RPMI7951 (cell line): ENCODE measurements around the gene SDK1. TPM values are rescaled to one million over a fixed set of nuclear protein-coding genes. Genes with fewer than 3 reads are reported as not detected.
"Not testable (repeated sequence)": the region's sequence is repeated elsewhere in the genome, so short reads cannot be mapped to it uniquely, and the experiment has no call there.

Source experiments
- DNase-seq: peaks from one replicate; pipeline ENCODE4 v3.0.0-alpha.2; 2012; ENCODE audit warnings: low read depth
- total RNA-seq: library from RNA; depleted of rRNA; stranded (reverse); fragments of >200 nt; shearing (Covaris generic); gene quantifications from 2 replicates; pipeline ENCODE4 v1.2.3, GENCODE V29; 2014

The SDK1 gene
- total RNA-seq, 1 experiment from 2014 or later = 3.1 TPM

DNA sequence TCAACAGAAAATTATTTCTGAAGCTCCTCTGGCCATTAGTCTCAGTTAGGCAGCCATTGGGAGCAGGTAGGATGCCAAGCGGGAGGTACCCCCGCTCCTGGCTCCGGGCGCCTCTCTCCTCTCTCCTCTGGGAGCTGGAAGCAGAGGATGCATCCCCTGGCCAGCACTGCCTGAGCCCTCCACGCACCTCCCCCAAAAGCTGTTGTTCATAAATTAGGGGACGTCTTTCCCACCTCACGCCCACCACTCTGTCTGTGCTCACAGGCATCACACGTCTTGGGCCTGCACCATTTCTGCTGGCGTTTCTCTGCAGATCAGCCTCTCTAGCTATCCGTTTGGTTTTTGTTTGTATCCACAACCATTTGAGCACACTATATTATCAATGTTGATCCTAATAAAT lies 772.0 kb downstream of the SDK1 start:
- no peak for DNase-seq

DNA sequence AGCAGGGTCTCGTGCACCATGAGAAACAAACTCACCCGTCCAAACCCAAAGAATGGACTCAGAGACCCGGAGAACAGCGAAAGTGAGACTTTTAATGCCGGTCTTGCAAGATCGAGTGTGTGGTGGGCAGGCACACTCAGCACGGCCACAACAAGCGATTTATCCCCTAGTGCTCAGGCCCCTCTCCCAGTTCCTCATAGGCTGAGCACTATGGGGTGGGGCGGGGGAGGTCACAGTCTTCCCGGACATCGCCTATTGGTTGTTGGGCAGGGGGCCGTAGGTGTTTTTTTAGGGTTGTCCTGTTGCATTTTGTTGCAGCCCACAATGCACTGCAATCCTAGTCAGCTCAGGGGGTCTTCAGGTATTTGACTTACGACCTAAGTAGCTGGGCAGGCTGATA lies 772.7 kb downstream of the SDK1 start:
- DNase-seq = no peak

DNA sequence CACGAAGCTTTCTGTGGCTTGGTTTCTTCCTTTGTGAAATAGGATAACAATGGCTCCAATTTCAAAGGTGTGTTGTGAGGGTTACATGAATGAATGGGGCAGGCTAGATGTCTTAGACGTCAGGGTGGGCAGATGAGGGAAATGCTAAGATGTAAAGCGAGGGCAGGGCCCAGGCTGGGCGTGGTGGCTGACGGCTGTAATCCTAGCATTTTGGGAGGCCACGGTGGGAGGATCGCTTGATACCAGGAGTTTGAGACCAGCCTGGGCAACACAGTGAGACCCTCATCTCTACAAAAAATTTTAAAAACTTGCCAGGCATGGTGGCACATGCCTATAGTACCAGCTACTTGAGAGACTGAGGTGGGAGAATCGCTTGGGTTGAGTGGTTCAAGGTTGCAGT lies 773.4 kb downstream of the SDK1 start:
- DNase-seq = no peak

DNA sequence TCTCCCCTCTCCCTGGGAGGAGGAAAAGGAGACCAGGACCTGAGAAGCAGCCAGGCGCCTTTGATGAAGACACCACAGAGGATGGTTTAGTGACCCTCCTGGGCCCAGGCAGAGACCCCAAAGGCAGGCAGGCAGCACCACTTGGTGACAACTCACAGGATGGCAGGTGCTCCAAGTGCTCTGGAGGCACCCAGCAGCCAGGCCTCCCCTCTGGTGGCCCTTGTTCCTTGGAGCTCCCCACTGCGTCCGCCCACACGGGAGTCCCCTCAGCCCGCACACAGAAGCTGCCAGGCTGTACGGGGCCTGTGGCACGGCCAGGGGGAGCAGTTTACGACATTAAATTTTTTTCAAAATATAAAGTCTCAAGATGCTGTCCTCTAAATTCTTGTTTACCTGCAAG lies 773.9 kb downstream of the SDK1 start:
- DNase-seq = no peak

DNA sequence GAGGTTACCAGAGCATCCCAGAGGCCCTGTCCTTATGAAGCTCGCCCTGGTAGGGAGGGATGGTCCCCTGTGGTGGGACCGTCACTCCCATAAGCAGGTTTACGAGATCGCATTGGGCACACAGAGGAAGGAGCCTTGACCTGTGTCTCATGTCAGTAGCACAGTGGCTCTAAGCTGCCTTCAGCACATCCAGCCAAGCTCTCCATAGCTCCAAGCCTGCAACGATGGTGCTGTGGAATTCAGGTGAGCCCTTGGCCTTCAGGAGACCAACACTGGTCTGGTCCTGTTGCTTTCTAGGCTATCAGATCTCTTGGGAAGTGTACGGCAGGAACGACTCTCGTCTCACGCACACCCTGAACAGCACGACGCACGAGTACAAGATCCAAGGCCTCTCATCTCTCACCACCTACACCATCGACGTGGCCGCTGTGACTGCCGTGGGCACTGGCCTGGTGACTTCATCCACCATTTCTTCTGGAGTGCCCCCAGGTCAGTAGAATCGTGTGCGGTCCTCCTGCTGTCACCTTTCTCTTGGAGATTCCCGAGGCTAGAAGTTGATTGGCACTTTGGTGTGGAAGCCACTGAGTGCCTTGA lies 775.7 kb downstream of the SDK1 start:
- no peak for DNase-seq

DNA sequence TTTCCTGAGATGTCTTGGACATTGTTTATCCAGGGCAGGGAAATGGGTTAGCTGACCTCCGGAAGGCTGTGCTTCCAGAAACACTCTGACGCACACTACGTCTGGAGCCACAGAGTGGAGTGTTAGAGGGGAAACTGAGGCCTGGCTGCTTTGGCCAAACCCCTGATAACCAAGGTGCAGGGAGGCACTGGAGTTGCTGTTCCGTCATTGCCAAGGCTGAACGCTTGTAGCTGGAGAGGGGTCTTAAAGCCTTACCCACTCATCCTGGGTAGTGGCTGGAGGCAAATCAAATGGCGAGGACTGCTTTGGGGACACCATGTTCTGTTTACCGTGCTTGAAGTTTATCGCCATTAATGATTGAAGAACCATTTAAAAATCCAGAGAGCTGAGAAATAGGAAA lies 776.9 kb downstream of the SDK1 start:
- no peak for DNase-seq

DNA sequence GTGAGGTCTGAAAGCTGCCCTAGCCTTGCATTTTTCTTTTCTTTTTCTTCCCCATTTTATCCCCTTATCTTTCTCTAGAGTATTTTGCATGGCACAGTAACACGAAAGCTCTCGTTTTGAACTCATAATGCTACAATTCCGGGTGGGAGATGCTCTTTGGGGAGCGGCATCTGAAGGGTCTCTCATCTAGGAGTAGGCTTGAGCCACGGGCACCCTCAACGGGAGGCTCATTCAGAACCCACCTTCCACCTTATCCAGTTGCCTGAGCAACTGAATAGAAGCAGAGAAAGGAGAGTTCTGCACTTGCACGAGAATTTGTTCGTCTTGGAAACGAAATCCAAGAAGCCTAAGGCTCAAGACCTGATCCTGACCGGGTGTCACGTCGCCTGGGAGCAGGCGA lies 777.5 kb downstream of the SDK1 start:
- no peak for DNase-seq

DNA sequence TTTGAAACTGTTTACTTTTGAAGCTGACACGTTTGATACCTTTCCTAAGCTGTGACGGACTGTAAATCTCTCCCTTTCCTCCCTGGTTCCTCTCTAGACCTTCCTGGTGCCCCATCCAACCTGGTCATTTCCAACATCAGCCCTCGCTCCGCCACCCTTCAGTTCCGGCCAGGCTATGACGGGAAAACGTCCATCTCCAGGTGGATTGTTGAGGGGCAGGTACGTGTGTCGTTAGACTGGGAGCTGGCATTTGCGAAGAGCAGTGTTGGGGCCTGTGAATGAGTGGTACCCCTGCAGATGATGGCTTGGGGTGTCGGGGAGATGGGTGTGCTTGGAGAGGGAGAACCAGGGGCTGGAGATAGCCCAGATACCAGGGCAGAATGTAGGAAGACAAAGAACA lies 778.3 kb downstream of the SDK1 start:
- DNase-seq = no peak

DNA sequence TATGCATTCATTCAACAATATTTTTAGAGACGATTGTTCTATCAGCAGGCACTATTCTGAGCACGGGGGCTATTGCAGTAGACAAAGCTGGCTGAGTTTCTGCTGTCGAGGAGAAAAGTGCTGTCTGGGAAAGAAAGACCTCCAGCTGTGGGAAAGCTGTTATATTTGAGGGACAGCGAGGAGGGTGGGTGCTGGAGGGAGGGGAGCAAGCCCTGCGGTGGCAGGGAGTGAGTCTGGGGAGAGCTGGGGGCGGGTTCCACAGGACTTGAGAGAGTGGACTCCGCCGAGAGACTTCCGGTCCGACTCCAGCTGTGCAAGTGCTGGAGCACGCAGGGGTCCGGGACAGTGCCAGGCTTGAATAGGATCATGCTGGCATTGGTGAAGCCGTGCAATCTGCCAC lies 778.9 kb downstream of the SDK1 start:
- no peak for DNase-seq

DNA sequence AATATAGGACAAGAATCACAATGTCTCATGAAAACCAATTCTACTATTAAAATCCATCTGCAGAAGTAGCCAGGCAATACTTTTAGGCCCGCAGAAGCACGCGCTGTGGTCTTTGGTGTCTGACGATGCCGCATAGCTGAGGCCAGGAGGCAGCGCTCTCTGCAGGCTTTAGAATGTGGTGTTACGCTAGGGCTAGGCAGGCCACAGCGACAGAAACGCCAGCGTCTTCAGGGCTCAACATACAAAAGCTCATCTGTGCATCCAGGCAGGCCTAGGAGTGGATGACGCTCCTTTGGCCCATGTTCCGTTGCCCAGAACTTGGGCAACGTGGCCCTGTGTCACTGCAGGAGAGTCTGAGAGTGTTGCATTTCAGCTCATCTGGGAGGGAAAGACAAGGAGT lies 779.9 kb downstream of the SDK1 start:
- no peak for DNase-seq

DNA sequence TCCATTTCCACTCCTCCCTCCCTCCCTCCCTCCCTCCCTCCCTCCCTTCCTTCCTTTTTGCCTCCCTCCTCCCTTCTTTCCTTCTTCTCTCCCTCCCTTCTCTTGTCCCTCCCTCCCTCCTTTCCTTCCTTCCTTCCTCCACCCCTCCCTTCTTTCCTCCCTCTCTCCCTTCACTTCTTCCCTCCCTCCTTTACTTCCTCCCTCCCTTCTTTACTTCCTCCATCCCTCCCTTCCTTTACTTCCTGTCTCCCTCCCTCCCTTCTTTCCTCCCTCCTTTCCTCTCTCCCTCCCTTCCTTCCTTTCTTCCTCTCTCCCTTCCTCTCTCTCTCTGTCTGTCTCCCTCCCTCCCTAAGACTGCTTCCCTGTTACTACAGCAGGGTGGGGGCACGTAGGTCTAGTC lies 782.5 kb downstream of the SDK1 start:
- no peak for DNase-seq

DNA sequence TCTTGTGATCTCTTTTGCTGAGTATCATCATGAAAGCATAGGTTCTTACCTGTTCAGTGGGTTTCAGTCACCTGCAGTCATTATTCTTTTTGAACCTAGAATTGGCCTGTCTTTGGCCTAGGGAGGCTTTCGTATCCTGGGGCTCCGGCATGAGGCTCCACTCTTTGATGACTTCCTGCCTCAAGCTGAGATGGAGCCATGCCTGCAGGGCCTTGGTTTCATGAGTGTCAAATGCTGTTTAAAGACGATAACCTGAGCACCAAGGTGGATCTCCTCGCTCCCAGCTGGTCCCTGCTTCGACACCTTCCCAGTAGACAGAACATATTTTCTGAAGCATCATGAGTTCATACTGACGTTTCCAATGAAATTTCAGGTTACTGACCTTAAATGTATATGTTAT lies 783.2 kb downstream of the SDK1 start:
- no peak for DNase-seq

DNA sequence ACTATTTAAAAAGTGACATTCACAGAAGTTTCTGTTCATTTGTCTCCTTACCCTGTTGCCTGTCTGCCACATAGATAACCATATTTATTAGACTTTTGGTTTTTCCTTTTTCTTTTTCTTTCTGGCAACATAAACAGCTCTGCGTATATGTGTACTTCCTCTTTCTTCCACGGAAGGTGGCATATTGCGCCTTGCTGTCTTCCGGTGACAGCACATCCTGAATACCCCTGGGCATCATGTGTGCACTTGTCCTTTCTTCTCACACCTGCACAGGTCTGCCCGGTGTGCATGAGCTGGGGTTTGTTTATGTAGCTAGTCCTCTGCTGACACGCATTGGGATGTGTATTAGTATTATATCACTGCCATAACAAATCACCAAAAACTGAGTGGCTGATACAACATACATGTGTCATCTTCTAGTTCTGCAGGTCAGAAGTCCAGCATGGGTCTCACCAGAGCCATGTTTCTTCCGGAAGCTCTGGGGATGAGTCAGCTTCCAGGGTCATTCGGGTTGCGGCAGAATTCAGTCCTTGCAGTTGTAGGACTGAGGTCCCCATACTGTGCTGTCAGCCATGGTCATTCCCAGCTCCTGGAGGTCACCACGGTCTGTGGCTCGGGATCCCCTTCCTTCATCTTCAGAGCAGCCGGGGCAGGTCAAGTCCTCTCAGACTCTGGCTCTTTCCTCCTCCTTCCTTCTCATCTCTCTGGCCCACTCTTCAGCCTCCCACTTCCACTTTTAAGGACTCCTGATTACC lies 785.1 kb downstream of the SDK1 start:
- no peak for DNase-seq

DNA sequence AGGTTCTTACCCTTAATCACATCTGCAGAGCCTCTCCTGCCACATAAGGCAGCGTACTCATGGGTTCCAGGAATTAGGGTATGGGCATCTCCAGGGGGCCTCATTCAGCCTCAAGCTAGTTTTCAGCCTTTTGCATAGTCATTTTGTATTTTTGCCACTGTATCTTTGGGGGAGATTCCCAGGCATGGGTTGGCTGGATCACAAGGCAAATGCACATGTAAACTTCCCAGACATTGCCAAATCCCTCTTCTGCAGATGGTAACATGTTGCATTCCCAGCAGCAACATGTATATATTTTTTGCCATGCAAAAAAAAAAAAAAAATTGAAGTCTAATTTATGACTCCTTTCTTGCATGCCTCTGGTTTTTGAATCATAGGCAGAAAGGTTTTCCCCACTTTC lies 785.7 kb downstream of the SDK1 start:
- no peak for DNase-seq

DNA sequence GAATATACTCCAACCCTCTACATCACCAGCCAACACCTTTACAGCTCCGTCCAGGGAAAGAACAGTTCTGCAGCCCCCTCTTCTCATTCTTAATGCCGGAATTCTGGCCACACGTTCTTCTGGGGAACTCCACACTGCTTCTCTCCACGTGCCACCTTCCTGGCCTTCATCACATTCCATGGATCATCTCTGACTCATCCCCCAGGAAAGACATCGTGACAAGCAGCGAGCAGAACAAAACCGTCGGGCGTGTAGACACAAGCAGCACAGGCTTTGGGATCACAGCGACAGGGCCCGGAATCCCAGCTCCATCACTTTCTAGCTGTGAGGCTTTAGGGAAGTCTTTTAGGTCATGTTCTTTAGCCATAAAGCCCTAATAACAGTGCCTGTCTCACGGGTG lies 790.7 kb downstream of the SDK1 start:
- no peak for DNase-seq

DNA sequence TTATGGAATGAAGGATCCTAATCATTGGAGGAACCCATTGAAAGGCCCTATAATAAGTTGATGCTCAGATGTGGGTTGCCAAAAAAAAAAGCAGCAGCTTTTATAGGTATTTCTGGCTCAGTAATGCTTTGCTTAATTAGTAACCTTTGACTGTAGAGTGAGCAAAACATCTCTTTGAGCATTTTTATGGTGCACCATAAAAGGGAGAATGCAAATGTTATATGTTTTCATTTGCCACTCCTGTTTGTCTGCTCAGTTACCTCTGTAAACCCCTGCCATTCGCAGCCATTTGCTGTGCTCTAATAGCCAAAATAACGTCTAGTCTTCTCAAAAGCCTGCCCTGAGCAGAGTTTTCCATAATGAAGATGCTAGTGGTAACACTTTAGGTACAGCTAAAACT lies 792.0 kb downstream of the SDK1 start:
- no peak for DNase-seq

DNA sequence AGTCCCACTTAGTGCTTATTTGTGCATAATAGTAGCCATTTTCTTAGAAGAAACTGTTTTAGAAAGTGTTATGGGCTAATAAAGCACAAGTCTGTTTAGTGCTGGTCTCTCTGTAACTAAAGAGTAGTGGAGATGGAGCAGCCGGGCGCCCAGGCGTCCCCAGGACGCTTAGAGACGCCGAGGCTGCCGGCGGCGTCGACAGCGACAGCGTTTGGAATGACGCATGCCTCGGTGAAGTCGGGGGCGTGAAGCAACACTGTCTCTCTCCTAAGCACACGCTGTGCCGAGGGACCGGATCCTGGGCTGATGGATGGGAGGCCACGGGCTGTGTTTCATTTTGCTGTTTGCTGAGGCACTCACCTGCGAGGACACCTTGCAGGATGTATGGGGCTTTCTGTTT lies 792.4 kb downstream of the SDK1 start:
- DNase-seq = no peak

DNA sequence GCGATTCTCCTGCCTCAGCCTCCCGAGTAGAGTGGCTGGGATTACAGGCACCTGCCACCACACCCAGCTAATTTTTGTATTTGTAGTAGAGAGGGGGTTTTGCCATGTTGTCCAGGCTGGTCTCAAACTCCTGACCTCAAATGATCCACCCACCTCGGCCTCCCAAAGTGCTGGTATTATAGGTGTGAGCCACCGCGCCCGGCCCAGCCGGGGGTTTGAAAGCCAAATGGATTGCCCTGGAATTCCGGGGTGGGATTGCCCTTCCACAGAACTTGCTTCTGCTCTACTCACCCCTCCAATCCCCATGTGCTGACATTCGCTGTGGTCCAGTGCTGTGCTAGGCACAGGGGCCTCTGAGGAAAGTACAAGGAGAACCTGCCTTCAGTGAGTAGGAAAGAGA lies 793.1 kb downstream of the SDK1 start:
- not testable (repeated sequence) for DNase-seq

DNA sequence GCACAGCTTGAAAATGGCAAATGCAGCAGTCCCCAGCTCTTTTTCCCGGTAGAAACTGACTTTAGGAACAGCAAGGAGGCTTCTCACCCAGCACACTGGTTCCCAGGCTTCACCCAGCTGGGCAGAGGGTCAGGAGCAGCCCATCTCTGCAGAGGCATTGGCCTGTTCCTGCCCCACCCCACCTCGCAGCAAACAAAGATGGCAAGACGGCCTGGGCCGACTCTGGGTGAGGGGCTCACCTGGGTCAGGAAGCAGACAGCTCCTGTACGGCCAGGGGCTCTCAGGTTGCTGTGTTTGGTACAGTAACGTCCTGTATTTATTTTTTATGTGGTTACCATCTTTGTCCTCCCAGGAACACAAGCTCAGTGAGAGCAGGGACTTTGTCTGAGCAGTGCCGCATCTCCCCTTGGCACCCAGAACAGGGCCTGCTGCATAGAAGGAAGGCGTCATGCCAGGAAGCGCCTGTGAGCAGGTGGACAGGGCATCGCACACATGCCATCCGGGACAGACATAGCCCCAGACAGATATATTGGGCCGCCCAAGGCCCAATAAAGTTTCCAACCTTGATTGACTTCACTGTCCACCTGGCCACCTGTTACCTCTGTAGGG lies 796.1 kb downstream of the SDK1 start:
- no peak for DNase-seq

DNA sequence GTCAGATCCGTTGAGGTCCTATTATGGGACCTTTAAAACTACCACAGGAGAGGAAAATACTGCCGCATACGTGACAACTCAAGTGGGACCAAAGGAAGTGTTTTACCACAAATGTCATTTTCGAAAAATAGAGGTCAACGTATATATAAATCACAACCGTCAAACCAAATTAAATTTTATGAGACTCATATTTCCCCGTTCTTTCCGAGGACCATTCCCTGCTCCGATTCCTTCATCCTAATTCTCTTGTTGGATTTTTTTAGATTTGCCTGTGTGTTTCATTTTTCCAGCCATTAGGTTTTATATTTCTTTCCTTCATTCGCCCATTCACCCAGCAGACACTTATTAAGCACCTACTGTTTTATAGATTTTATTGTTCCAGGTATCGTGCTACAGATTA lies 797.1 kb downstream of the SDK1 start:
- no peak for DNase-seq

DNA sequence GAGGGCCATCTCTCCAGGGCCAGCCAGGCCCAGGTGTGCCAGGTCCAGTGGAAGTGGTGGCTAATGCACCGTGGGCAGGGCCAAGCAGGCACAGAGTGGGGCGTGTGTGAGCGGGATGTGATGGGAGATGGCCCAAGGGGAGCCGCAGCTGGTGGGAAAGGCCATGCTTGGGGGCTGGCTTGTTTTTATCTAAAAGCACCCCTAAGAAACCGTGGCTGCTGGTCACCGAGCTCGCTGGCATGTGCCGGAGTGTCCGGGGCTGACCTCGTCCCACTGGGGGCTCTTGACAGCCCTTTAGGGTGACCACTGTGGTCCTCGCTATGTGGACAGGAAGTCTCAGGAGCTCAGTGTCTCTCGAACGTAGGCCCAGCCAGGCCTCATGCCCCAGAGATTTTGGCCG lies 798.6 kb downstream of the SDK1 start:
- no peak for DNase-seq

DNA sequence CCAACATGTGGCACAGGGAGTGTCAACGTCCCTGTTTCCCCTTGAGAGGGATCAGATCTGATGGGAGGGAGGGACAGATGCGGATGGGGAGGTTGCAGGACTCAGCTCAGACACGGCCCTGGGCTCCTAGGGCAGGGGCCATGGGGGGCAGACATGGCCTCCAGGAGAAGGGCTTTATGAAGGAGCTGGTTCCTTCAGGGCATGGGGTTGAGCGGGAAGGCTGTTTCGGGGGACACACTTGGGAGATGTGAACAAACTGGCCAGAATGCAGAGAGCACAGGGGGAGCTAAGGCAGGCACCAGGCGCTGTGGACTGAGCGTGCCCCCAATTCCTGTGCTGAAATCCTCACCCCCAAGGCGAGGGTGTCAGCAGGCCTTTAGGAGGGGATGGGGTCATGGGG lies 799.1 kb downstream of the SDK1 start:
- no peak for DNase-seq

DNA sequence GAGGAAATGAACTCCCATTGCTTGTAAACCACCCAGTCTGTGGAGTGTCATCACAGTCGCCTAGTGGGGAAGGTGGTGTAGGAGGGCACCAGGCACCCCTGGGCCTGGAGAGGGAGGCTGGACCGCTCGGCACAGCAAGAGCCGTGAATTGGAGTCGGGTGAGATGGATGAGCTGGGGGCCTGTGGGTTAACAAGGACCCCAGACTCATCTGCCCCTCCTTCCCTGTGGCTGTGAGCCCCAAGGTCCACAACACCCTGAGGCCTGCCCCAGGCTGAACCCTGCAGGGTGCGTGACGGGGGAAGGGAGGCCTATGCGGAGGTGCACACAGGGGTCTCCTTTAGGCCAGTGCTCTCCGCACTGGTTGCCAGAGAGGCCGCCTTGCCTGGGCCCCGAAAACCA lies 799.6 kb downstream of the SDK1 start:
- DNase-seq = no peak
